ENCODE data around the gene RMC1. TPM values are rescaled to one million over a fixed set of nuclear protein-coding genes. Genes with fewer than 3 reads are reported as not detected.

RMC1 gene
- total RNA-seq, 1 donor from 2014 or later = 18.8 TPM

GRCh38 chr18:23578891-23579653, 75.8 kb downstream of the RMC1 start:
- Mint-ChIP-seq H3K27ac (no peak overlapping the region), H3K36me3 (peaks cover 8% of the 10 kb centered on the region), H3K4me1 (peaks cover 16% of the 10 kb centered on the region)

GRCh38 chr18:23580677-23581367, 77.5 kb downstream of the RMC1 start:
- Mint-ChIP-seq H3K36me3 (peaks cover 8% of the 10 kb centered on the region), H3K27me3 (ENCODE audit: low read depth) (no peaks in the 10 kb centered on the region), H3K4me1 (peaks cover 15% of the 10 kb centered on the region), H3K9me3 (no peaks in the 10 kb centered on the region), H3K4me3 (no peak overlapping the region), H3K27ac (no peak overlapping the region)
- no peak for DNase-seq (ENCODE audit: low spot score in 2 of 2, unreplicated experiment in 2 of 2)
- TF ChIP-seq CTCF (IDR thresholded peaks at IDR 0.05; ENCODE audit: unreplicated experiment) = no peak

More at GRCh38 chr18:23578891-23579653, 75.8 kb downstream of the RMC1 start:
- DNase-seq (ENCODE audit: low spot score in 2 of 2, unreplicated experiment in 2 of 2) = no peak
- no peaks in the 10 kb centered on the region for H3K9me3 Mint-ChIP-seq
- H3K4me3 Mint-ChIP-seq = no peak overlapping the region
- no peak for TF ChIP-seq CTCF (IDR thresholded peaks at IDR 0.05; ENCODE audit: unreplicated experiment)
- H3K27me3 Mint-ChIP-seq (ENCODE audit: low read depth) = no peaks in the 10 kb centered on the region

Other genes starting within 250 kb of the RMC1 start
- gene RIOK3, start 50.2 kb upstream of the RMC1 start, total RNA-seq = 41.7 to 44.2 TPM (median 42.0 TPM) in 3 replicates
- gene NPC1, start 83.0 kb downstream of the RMC1 start, total RNA-seq = 35.5 to 39.9 TPM (median 35.8 TPM) in 3 replicates
- 2.3 to 2.9 TPM (median 2.4 TPM) in 3 replicates for gene ANKRD29, start 159.4 kb downstream of the RMC1 start, total RNA-seq
- gene LAMA3, start 185.9 kb downstream of the RMC1 start, total RNA-seq = 6.1 to 7.4 TPM (median 6.7 TPM) in 3 replicates

Measured in mesothelial cell of epicardium (in vitro differentiated cells).